Karpas-422 (cell line): ENCODE data around the gene FHOD3. TPM values are rescaled to one million over a fixed set of nuclear protein-coding genes. Genes with fewer than 3 reads are reported as not detected.

ENCODE experiments used
- DNase-seq: peaks from one replicate; pipeline ENCODE4 v3.0.0-alpha.2; 2015
- H2AFZ ChIP-seq: fragments of 200-600 bp; sonication (generic); 2 replicates; pipeline ENCODE4 v1.6.1; 2014; ENCODE audit warnings: antibody characterized with exemption, low read length, mixed read lengths
- H3K27ac ChIP-seq: fragments of 200-600 bp; sonication (generic); 2 replicates; pipeline ENCODE4 v1.5.1; 2014; ENCODE audit warnings: mild to moderate bottlenecking, low read length, moderate library complexity
- H3K27me3 ChIP-seq: fragments of 200-600 bp; sonication (generic); 2 replicates; pipeline ENCODE4 v1.6.1; 2014; ENCODE audit warnings: low read length, mixed read lengths
- H3K36me3 ChIP-seq: fragments of 200-600 bp; sonication (generic); 2 replicates; pipeline ENCODE4 v1.6.1; 2014; ENCODE audit warnings: low read length, mixed read lengths; ENCODE audit not compliant: insufficient read depth
- H3K4me1 ChIP-seq: fragments of 200-600 bp; sonication (generic); 2 replicates; pipeline ENCODE4 v1.6.1; 2014; ENCODE audit warnings: mild to moderate bottlenecking, low read length, mixed read lengths
- H3K4me2 ChIP-seq: fragments of 200-600 bp; sonication (generic); 2 replicates; pipeline ENCODE4 v1.6.1; 2014; ENCODE audit warnings: low read length, low read depth, mild to moderate bottlenecking; ENCODE audit not compliant: poor library complexity, severe bottlenecking
- H3K4me3 ChIP-seq: fragments of 200-600 bp; sonication (generic); 2 replicates; pipeline ENCODE4 v1.5.1; 2014; ENCODE audit warnings: mild to moderate bottlenecking, antibody characterized with exemption, low read length, mixed read lengths
- H3K79me2 ChIP-seq: fragments of 200-600 bp; sonication (generic); 2 replicates; pipeline ENCODE4 v1.6.1; 2014; ENCODE audit warnings: mild to moderate bottlenecking, low read length, mixed read lengths
- H3K9ac ChIP-seq: fragments of 200-600 bp; sonication (generic); 2 replicates; pipeline ENCODE4 v1.6.0; 2014; ENCODE audit warnings: low read length
- H3K9me2 ChIP-seq: fragments of 200-600 bp; sonication (generic), shearing (Covaris generic); replicated peaks from 2 replicates; pipeline ENCODE4 v1.6.0; 2014; ENCODE audit warnings: mild to moderate bottlenecking, low read length, moderate library complexity; ENCODE audit not compliant: insufficient read depth
- H3K9me3 ChIP-seq: fragments of 300-700, 200-600 bp; sonication (generic); 2 replicates; pipeline ENCODE4 v1.6.1; 2014; ENCODE audit warnings: low read length, mixed read lengths
- H4K20me1 ChIP-seq: fragments of 200-600 bp; sonication (generic); 2 replicates; pipeline ENCODE4 v1.6.1; 2014; ENCODE audit warnings: mild to moderate bottlenecking, antibody characterized with exemption, low read length, low read depth; ENCODE audit not compliant: insufficient read depth
- total RNA-seq: library from RNA; depleted of rRNA; stranded (reverse); fragments of >200 nt; shearing (Covaris generic); gene quantifications from 2 replicates; pipeline ENCODE4 v1.2.3, GENCODE V29; 2014; ENCODE audit warnings: low replicate concordance

Gene FHOD3
- total RNA-seq, 1 experiment from 2014 or later, result 26.6 TPM

GRCh38 chr18:36398419-36398818 is 100.9 kb downstream of the FHOD3 start:
- no peak for DNase-seq
- no peak overlapping the region for H3K4me3 ChIP-seq
- H3K4me1 ChIP-seq, result no peaks in the 10 kb centered on the region
- no peaks in the 10 kb centered on the region for H3K9me2 ChIP-seq
- H3K9me3 ChIP-seq, result no peaks in the 10 kb centered on the region
- H3K36me3 ChIP-seq, result no peaks in the 10 kb centered on the region
- no peak overlapping the region for H3K27ac ChIP-seq
- H2AFZ ChIP-seq, result no peak overlapping the region
- no peak overlapping the region for H3K9ac ChIP-seq
- H3K79me2 ChIP-seq, result no peaks in the 10 kb centered on the region
- H3K27me3 ChIP-seq, result no peaks in the 10 kb centered on the region
- H3K4me2 ChIP-seq, result no peak overlapping the region
- H4K20me1 ChIP-seq, result no peaks in the 10 kb centered on the region

- no peaks in the 10 kb centered on the region for H3K9me3 ChIP-seq
- H3K9me2 ChIP-seq, result no peaks in the 10 kb centered on the region
- H3K79me2 ChIP-seq, result no peaks in the 10 kb centered on the region
- no peak overlapping the region for H2AFZ ChIP-seq
- no peak overlapping the region for H3K9ac ChIP-seq
- no peaks in the 10 kb centered on the region for H3K4me1 ChIP-seq
- no peak overlapping the region for H3K4me3 ChIP-seq
- H3K27ac ChIP-seq, result no peak overlapping the region
- H4K20me1 ChIP-seq, result no peaks in the 10 kb centered on the region
- no peak overlapping the region for H3K4me2 ChIP-seq
- no peaks in the 10 kb centered on the region for H3K27me3 ChIP-seq
- DNase-seq, result no peak
- no peaks in the 10 kb centered on the region for H3K36me3 ChIP-seq
These were observed 101.5 kb downstream of the FHOD3 start for GRCh38 chr18:36399055-36399454.

- Histone ChIP-seq H3K27me3 (no peaks in the 10 kb centered on the region), H3K36me3 (no peaks in the 10 kb centered on the region)
These were observed 103.9 kb downstream of the FHOD3 start for GRCh38 chr18:36401462-36401861.

GRCh38 chr18:36402765-36403396 is 105.4 kb downstream of the FHOD3 start:
- H3K36me3 ChIP-seq, result no peaks in the 10 kb centered on the region
- no peak overlapping the region for H3K9ac ChIP-seq
- no peaks in the 10 kb centered on the region for H3K27me3 ChIP-seq
- H3K27ac ChIP-seq, result no peak overlapping the region
- no peaks in the 10 kb centered on the region for H3K9me2 ChIP-seq
- no peak overlapping the region for H2AFZ ChIP-seq
- H3K4me1 ChIP-seq, result no peaks in the 10 kb centered on the region
- DNase-seq, result no peak
- H3K4me3 ChIP-seq, result no peak overlapping the region
- no peaks in the 10 kb centered on the region for H4K20me1 ChIP-seq
- no peak overlapping the region for H3K4me2 ChIP-seq
- no peaks in the 10 kb centered on the region for H3K9me3 ChIP-seq
- H3K79me2 ChIP-seq, result no peaks in the 10 kb centered on the region

More at GRCh38 chr18:36401462-36401861, 103.9 kb downstream of the FHOD3 start:
- Histone ChIP-seq H4K20me1 (no peaks in the 10 kb centered on the region), H3K9me2 (no peaks in the 10 kb centered on the region), H3K9me3 (no peaks in the 10 kb centered on the region), H3K79me2 (no peaks in the 10 kb centered on the region), H3K9ac (no peak overlapping the region), H3K27ac (no peak overlapping the region), H3K4me2 (no peak overlapping the region), H2AFZ (no peak overlapping the region), H3K4me3 (no peak overlapping the region), H3K4me1 (no peaks in the 10 kb centered on the region)
- DNase-seq, result no peak

GRCh38 chr18:36403896-36404820 is 106.6 kb downstream of the FHOD3 start:
- H2AFZ ChIP-seq, result no peak overlapping the region
- H4K20me1 ChIP-seq, result no peaks in the 10 kb centered on the region
- no peak overlapping the region for H3K27ac ChIP-seq
- no peak overlapping the region for H3K4me3 ChIP-seq
- no peak overlapping the region for H3K9ac ChIP-seq
- no peaks in the 10 kb centered on the region for H3K27me3 ChIP-seq
- H3K4me1 ChIP-seq, result no peaks in the 10 kb centered on the region
- no peaks in the 10 kb centered on the region for H3K36me3 ChIP-seq
- no peaks in the 10 kb centered on the region for H3K9me3 ChIP-seq
- H3K4me2 ChIP-seq, result no peak overlapping the region
- no peak for DNase-seq
- H3K79me2 ChIP-seq, result no peaks in the 10 kb centered on the region
- no peaks in the 10 kb centered on the region for H3K9me2 ChIP-seq

GRCh38 chr18:36405611-36406010 is 108.1 kb downstream of the FHOD3 start:
- no peaks in the 10 kb centered on the region for H4K20me1 ChIP-seq
- H3K9me3 ChIP-seq, result no peaks in the 10 kb centered on the region
- no peaks in the 10 kb centered on the region for H3K9me2 ChIP-seq
- H3K4me3 ChIP-seq, result no peak overlapping the region
- no peak overlapping the region for H3K9ac ChIP-seq
- no peaks in the 10 kb centered on the region for H3K36me3 ChIP-seq
- peaks cover 2% of the 10 kb centered on the region; the same call in 1 of the 2 replicates for H3K4me1 ChIP-seq
- no peak overlapping the region for H2AFZ ChIP-seq
- H3K4me2 ChIP-seq, result no peak overlapping the region
- H3K27ac ChIP-seq, result no peak overlapping the region
- DNase-seq, result no peak
- no peaks in the 10 kb centered on the region for H3K79me2 ChIP-seq
- no peaks in the 10 kb centered on the region for H3K27me3 ChIP-seq

- Histone ChIP-seq H3K9me3 (no peaks in the 10 kb centered on the region), H3K4me1 (peaks cover 4% of the 10 kb centered on the region; the same call in 1 of the 2 replicates), H3K36me3 (no peaks in the 10 kb centered on the region), H3K9me2 (no peaks in the 10 kb centered on the region), H3K9ac (no peak overlapping the region), H3K4me3 (no peak overlapping the region), H3K27me3 (no peaks in the 10 kb centered on the region), H3K79me2 (no peaks in the 10 kb centered on the region), H2AFZ (no peak overlapping the region), H4K20me1 (no peaks in the 10 kb centered on the region), H3K27ac (no peak overlapping the region), H3K4me2 (no peak overlapping the region)
- DNase-seq, result no peak
These were observed 109.3 kb downstream of the FHOD3 start for GRCh38 chr18:36406805-36407204.

GRCh38 chr18:36408606-36409005 is 111.1 kb downstream of the FHOD3 start:
- H4K20me1 ChIP-seq, result no peaks in the 10 kb centered on the region
- no peaks in the 10 kb centered on the region for H3K79me2 ChIP-seq
- no peak for DNase-seq
- H3K9ac ChIP-seq, result no peak overlapping the region
- H3K9me2 ChIP-seq, result no peaks in the 10 kb centered on the region
- H3K4me3 ChIP-seq, result no peak overlapping the region
- no peak overlapping the region for H3K27ac ChIP-seq
- H3K27me3 ChIP-seq, result no peaks in the 10 kb centered on the region
- H3K4me1 ChIP-seq, result peaks cover 4% of the 10 kb centered on the region; the same call in 1 of the 2 replicates
- H2AFZ ChIP-seq, result no peak overlapping the region
- no peak overlapping the region for H3K4me2 ChIP-seq
- no peaks in the 10 kb centered on the region for H3K9me3 ChIP-seq
- H3K36me3 ChIP-seq, result no peaks in the 10 kb centered on the region
